A549 (cell line): ENCODE results near the gene ICAM4. TPM values are rescaled to one million over a fixed set of nuclear protein-coding genes. Genes with fewer than 3 reads are reported as not detected.

Source experiments
- ATAC-seq, 2 experiments: fragments of 200-7000 bp in 1 of 2; fragments of >200 bp in 1 of 2; cut with Nextera tagmentation in 1 of 2; cut with Tn5 transposase in 1 of 2; 3 replicates each; pipeline versions ENCODE4 v1.8.0 to v1.9.1; 2018 to 2020; ENCODE audit warnings: mild to moderate bottlenecking in 1 of 2, moderate library complexity in 1 of 2
- CTCF ChIA-PET: fragments of 300-600 bp; sonication (Branson Sonifier 250); formaldehyde crosslinking; extraction: SDS; loops from one replicate; lab custom pipeline; 2021; ENCODE audit warnings: antibody characterized with exemption, inconsistent platforms; lab: Yijun Ruan, JAX
- POLR2A ChIA-PET: fragments of 350-600 bp; formaldehyde crosslinking; extraction: SDS; loops from one replicate; lab custom pipeline; 2021; ENCODE audit warnings: antibody characterized with exemption, inconsistent platforms; lab: Yijun Ruan, JAX
- DNase-seq, 2 experiments: peaks; one replicate each; pipeline versions ENCODE4 v3.0.0 to v3.0.0-alpha.2; 2011 to 2016; ENCODE audit warnings: low read depth in 1 of 2, low spot score in 1 of 2
- FAIRE-seq: peaks from 2 replicates; lab custom pipeline; 2011; peaks lifted over from hg19 to GRCh38; lab: Jason Lieb, UNC
- H3K27ac ChIP-seq, 2 experiments: fragments of >200 bp; sonication (Bioruptor Twin); formaldehyde crosslinking; 3 replicates each; pipeline ENCODE4 v1.5.1; 2016 to 2017
- H3K4me1 ChIP-seq: fragments of >200 bp; sonication (Bioruptor Twin); formaldehyde crosslinking; 3 replicates; pipeline ENCODE4 v1.6.1; 2016
- H3K4me2 ChIP-seq: fragments of >200 bp; sonication (Bioruptor Twin); formaldehyde crosslinking; 3 replicates; pipeline ENCODE4 v1.6.1; 2016
- H3K4me3 ChIP-seq: fragments of >200 bp; sonication (Bioruptor Twin); formaldehyde crosslinking; 3 replicates; pipeline ENCODE4 v1.5.1; 2016
- H3K9me3 ChIP-seq: fragments of >200 bp; sonication (Bioruptor Twin); formaldehyde crosslinking; 3 replicates; pipeline ENCODE4 v1.6.1; 2016
- ATOH8 ChIP-seq: fragments of 250-450 bp; sonication (Bioruptor Pico); IDR thresholded peaks from 2 replicates; pipeline ENCODE4 v1.5.0; 2020; ENCODE audit warnings: low read depth, mild to moderate bottlenecking, moderate library complexity
- BCL3 ChIP-seq: fragments of >200 bp; sonication (Bioruptor Twin); formaldehyde crosslinking; IDR thresholded peaks from 3 replicates; pipeline ENCODE4 v1.6.1; 2016
- CBX2 ChIP-seq: fragments of 200-600 bp; sonication (generic); IDR thresholded peaks from 2 replicates; pipeline ENCODE4 v1.6.1; 2016; ENCODE audit warnings: low read depth, mild to moderate bottlenecking, borderline replicate concordance
- CBX8 ChIP-seq: fragments of 200-600 bp; sonication (generic); IDR thresholded peaks from 2 replicates; pipeline ENCODE4 v1.6.1; 2016
- CEBPB ChIP-seq, 2 experiments: fragments of >200 bp in 1 of 2; sonication (Bioruptor Twin) in 1 of 2; formaldehyde crosslinking in 1 of 2; IDR thresholded peaks; 2 replicates each; pipeline ENCODE4 v1.6.1; 2012 to 2016
- CHD4 ChIP-seq: fragments of 200-600 bp; sonication (generic); IDR thresholded peaks from 2 replicates; pipeline ENCODE4 v1.6.1; 2016; ENCODE audit warnings: antibody characterized with exemption, mild to moderate bottlenecking, borderline replicate concordance
- E2F6 ChIP-seq: IDR thresholded peaks from 2 replicates; pipeline ENCODE4 v1.6.1; 2012; ENCODE audit warnings: low read depth, borderline replicate concordance
- FOSL2 ChIP-seq, 2 experiments: fragments of 450-650 bp in 1 of 2; fragments of >200 bp in 1 of 2; sonication (Bioruptor Twin) in 1 of 2; formaldehyde crosslinking; IDR thresholded peaks; 2 replicates each; pipeline versions ENCODE4 v1.5.0 to v1.6.1; 2016 to 2020; ENCODE audit warnings: mild to moderate bottlenecking in 1 of 2, moderate library complexity in 1 of 2
- HOXA7 ChIP-seq: fragments of 250-450 bp; sonication (Bioruptor Pico); IDR thresholded peaks from 2 replicates; pipeline ENCODE4 v1.5.0; 2020; ENCODE audit warnings: mild to moderate bottlenecking, moderate library complexity
- KDM1A ChIP-seq: fragments of 200-600 bp; sonication (generic); IDR thresholded peaks from 2 replicates; pipeline ENCODE4 v1.6.1; 2016; ENCODE audit warnings: low read depth, mild to moderate bottlenecking
- MAX ChIP-seq: IDR thresholded peaks from 2 replicates; pipeline ENCODE4 v1.6.1; 2012
- MAZ ChIP-seq: fragments of 150-350 bp; IDR thresholded peaks from 2 replicates; pipeline ENCODE4 v1.6.1; 2014; ENCODE audit warnings: antibody characterized with exemption, low read depth, low read length, borderline replicate concordance
- PBX3 ChIP-seq: IDR thresholded peaks from 2 replicates; pipeline ENCODE4 v1.6.1; 2012
- PHF8 ChIP-seq: fragments of 200-600 bp; sonication (generic); IDR thresholded peaks from 2 replicates; pipeline ENCODE4 v1.6.1; 2016; ENCODE audit warnings: low read depth, mild to moderate bottlenecking, antibody characterized with exemption, moderate library complexity, borderline replicate concordance
- POLR2A ChIP-seq: IDR thresholded peaks from 2 replicates; pipeline ENCODE4 v1.6.1; 2012; ENCODE audit warnings: mild to moderate bottlenecking, low read length
- RAD21 ChIP-seq, 2 experiments: fragments of >200 bp in 1 of 2; sonication (Bioruptor Twin) in 1 of 2; formaldehyde crosslinking in 1 of 2; IDR thresholded peaks in 1 of 2; conservative IDR thresholded peaks in 1 of 2; 2 replicates in 1 of 2; 3 replicates in 1 of 2; pipeline ENCODE4 v1.6.1; 2012 to 2018; ENCODE audit warnings: inconsistent platforms in 1 of 2
- SREBF2 ChIP-seq: fragments of 450-650 bp; IDR thresholded peaks from 2 replicates; pipeline ENCODE4 v1.6.1; 2014; ENCODE audit warnings: mild to moderate bottlenecking, moderate library complexity
- TFCP2L1 ChIP-seq: fragments of 250-450 bp; sonication (Bioruptor Pico); IDR thresholded peaks from 2 replicates; pipeline ENCODE4 v1.5.0; 2021; ENCODE audit warnings: mild to moderate bottlenecking
- USF2 ChIP-seq: fragments of 450-650 bp; IDR thresholded peaks from 2 replicates; pipeline ENCODE4 v1.6.1; 2014; ENCODE audit warnings: antibody characterized with exemption
- WGBS: methylation state at CpG from one replicate; pipeline ENCODE4 v1.1.6; 2017; ENCODE audit errors: missing lambda C conversion rate; 5-methylcytosine and 5-hydroxymethylcytosine counted together
- polyA plus RNA-seq, 4 experiments: library from polyadenylated mRNA; depleted of rRNA in 3 of 4; stranded (reverse); fragments of >200 nt; fragmentation: RNase III in 1 of 4; extraction: RNeasy Plus Mini Kit Qiagen cat#74134 plus additional on column Dnase treatment in 1 of 4; gene quantifications; 2 replicates in 3 of 4; 3 replicates in 1 of 4; pipeline ENCODE4 v1.2.3, GENCODE V29; 2011 to 2017

The ICAM4 gene
- polyA plus RNA-seq, 2 of the 4 experiments (the other 2 are of a cell fraction), result not detected

- Histone ChIP-seq H3K9me3 (no peaks in the 10 kb centered on the region), H3K27ac (no peak overlapping the region), H3K4me1 (peaks cover 16% of the 10 kb centered on the region), H3K4me3 (no peak overlapping the region), H3K4me2 (no peak overlapping the region)
- ChIA-PET POLR2A (interaction anchor here (0.5 kb wide), 1 partner anchor 133 kb away, joined by 4 read pairs; no protein-coding TSS in a partner anchor), CTCF (interaction anchor here (1.1 to 1.3 kb wide), 2 partner anchors 25 to 94 kb away, joined by 3 to 5 read pairs; no protein-coding TSS in a partner anchor)
- TF ChIP-seq CBX8 (no peak), HOXA7 (CRISPR knock-in tag) (no peak), CHD4 (no peak), USF2 (no peak), KDM1A (no peak), PHF8 (no peak), SREBF2 (no peak), ATOH8 (no peak), MAZ (no peak), POLR2A (no peak), CEBPB (IDR thresholded peaks at IDR 0.05) (no peak), PBX3 (no peak)
- WGBS, result 96% methylated on average over 14 of the region's 25 CpGs
- FAIRE-seq (no peak), ATAC-seq (no peak), DNase-seq (no peak)
Observed at GRCh38 chr19:10294368-10294697, 7.6 kb downstream of the ICAM4 start.

- POLR2A ChIA-PET, result no interaction called here
- FAIRE-seq (no peak), ATAC-seq (peak; percentile 52 to 58)
- 13% methylated on average over 10 of the region's 48 CpGs for WGBS
- no peaks in the 10 kb centered on the region for H3K9me3 ChIP-seq
- peak; percentile 58 for TF ChIP-seq MAX
- TF ChIP-seq FOSL2 (IDR thresholded peaks at IDR 0.05), result no peak
- TF ChIP-seq FOSL2 (CRISPR knock-in tag; IDR thresholded peaks at IDR 0.05), result no peak
- TF ChIP-seq SREBF2, result no peak
- TF ChIP-seq E2F6, result peak; percentile 18; the same call in 1 of the 2 replicates
- TF ChIP-seq TFCP2L1 (CRISPR knock-in tag), result no peak
- TF ChIP-seq PBX3, result no peak
- no peak for TF ChIP-seq RAD21 (conservative IDR thresholded peaks at IDR 0.05 in 1 of 2, IDR thresholded peaks at IDR 0.05 in 1 of 2)
- TF ChIP-seq BCL3, result no peak
- no peak for TF ChIP-seq CBX2
- TF ChIP-seq CEBPB (IDR thresholded peaks at IDR 0.05), result no peak
- TF ChIP-seq, all 56 proteins: peak for 2
- CTCF ChIA-PET, result interaction anchor here (1.4 to 1.6 kb wide), 2 partner anchors 13 to 26 kb away, joined by 3 to 5 read pairs; no protein-coding TSS in a partner anchor
- H3K4me1 ChIP-seq, result peaks cover 12% of the 10 kb centered on the region
- H3K4me2 ChIP-seq, result peak overlapping the region; percentile 77
- peak in 1 of 2 experiments; percentile 61 for DNase-seq
- peak overlapping the region; percentile 47 for H3K4me3 ChIP-seq
- H3K27ac ChIP-seq, result peak overlapping the region; percentile 47 to 50; a peak in 5 of 6 replicates
Observed at GRCh38 chr19:10295305-10295846, 8.6 kb downstream of the ICAM4 start.
